ENCODE data around the gene H6PD.

H6PD gene

DNA sequence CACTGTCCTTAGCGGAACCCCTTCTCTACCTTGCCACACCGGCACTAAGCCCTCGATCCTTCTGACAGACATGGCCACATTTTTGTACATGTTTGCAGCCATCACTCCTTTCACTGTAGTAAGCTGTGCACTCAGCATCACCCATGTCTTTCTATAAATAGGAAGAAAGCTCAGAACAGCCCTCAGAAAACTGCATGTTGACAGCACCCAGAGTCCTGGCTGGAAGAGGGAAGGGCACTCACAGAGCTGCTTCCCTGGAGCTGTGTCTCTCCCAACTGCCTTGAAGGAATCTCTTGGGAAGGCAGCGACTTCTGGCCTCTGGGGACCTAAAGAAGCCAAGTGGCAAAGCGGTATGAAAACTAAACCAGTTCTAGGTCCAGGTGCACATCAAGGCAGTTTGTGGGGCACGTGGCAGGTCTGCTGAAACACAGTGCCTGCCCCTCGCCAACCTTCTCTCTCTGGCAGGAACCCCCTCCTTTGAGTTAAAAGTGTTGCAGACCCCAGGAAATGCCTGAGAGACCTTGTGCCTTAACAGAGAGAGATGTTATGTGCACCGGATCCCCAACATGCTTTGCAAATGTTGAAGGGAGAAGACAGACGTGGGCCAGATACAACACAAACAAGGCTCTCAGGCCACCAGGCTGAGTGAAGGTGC, 41.9 kb upstream of the H6PD start:
- Histone ChIP-seq H3K36me3 (no peaks in the 10 kb centered on the region), H3K4me1 (ENCODE audit: control insufficient read depth in 1 of 2, insufficient read depth in 1 of 2, low read depth in 1 of 2, low read length in 1 of 2) (peaks cover 11 to 12% of the 10 kb centered on the region in 2 experiments), H3K9me3 (no peaks in the 10 kb centered on the region), H3K27ac (no peak overlapping the region), H3K27me3 (peaks cover 18% of the 10 kb centered on the region), H3K4me3 (ENCODE audit: low read depth in 1 of 2, low read length in 1 of 2) (no peak overlapping the region)
- TF ChIP-seq, protein P1, sequence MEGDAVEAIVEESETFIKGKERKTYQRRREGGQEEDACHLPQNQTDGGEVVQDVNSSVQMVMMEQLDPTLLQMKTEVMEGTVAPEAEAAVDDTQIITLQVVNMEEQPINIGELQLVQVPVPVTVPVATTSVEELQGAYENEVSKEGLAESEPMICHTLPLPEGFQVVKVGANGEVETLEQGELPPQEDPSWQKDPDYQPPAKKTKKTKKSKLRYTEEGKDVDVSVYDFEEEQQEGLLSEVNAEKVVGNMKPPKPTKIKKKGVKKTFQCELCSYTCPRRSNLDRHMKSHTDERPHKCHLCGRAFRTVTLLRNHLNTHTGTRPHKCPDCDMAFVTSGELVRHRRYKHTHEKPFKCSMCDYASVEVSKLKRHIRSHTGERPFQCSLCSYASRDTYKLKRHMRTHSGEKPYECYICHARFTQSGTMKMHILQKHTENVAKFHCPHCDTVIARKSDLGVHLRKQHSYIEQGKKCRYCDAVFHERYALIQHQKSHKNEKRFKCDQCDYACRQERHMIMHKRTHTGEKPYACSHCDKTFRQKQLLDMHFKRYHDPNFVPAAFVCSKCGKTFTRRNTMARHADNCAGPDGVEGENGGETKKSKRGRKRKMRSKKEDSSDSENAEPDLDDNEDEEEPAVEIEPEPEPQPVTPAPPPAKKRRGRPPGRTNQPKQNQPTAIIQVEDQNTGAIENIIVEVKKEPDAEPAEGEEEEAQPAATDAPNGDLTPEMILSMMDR (IDR thresholded peaks at IDR 0.05): no peak

GRCh38 chr1:9193233-9193625, 41.3 kb upstream of the H6PD start:
- TF ChIP-seq, protein P1 (IDR thresholded peaks at IDR 0.05): no peak

DNA sequence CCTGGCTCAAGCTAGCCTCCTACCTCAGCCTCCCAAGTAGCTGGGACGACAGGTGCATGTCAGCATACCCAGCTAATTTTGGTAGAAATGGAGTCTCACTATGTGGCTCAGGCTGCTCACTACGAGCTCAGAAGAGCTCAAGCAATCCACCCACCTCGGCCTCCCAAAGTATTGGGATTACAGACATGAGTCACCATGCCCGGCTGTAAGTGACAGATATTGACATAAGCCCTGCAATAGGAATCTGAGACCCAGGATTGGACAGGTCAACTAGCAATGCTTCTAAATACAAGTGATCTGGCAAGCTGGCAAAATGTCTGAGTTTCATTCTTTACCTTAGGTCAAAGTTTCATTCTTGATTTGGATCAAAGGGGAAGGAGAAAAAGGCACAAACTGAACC, 40.5 kb upstream of the H6PD start:
- TF ChIP-seq, protein P1 (IDR thresholded peaks at IDR 0.05): no peak
- Histone ChIP-seq H3K27me3 (peaks cover 32% of the 10 kb centered on the region), H3K4me3 (ENCODE audit: low read depth in 1 of 2, low read length in 1 of 2) (no peak overlapping the region), H3K27ac (no peak overlapping the region), H3K4me1 (ENCODE audit: control insufficient read depth in 1 of 2, insufficient read depth in 1 of 2, low read depth in 1 of 2, low read length in 1 of 2) (peaks cover 17 to 23% of the 10 kb centered on the region in 2 experiments), H3K36me3 (no peaks in the 10 kb centered on the region), H3K9me3 (no peaks in the 10 kb centered on the region)

More at GRCh38 chr1:9193233-9193625, 41.3 kb upstream of the H6PD start:
- Histone ChIP-seq H3K36me3 (no peaks in the 10 kb centered on the region), H3K27me3 (peaks cover 24% of the 10 kb centered on the region), H3K4me1 (ENCODE audit: control insufficient read depth in 1 of 2, insufficient read depth in 1 of 2, low read depth in 1 of 2, low read length in 1 of 2) (peaks cover 12 to 16% of the 10 kb centered on the region in 2 experiments), H3K27ac (no peak overlapping the region), H3K9me3 (no peaks in the 10 kb centered on the region), H3K4me3 (ENCODE audit: low read depth in 1 of 2, low read length in 1 of 2) (no peak overlapping the region)

DNA sequence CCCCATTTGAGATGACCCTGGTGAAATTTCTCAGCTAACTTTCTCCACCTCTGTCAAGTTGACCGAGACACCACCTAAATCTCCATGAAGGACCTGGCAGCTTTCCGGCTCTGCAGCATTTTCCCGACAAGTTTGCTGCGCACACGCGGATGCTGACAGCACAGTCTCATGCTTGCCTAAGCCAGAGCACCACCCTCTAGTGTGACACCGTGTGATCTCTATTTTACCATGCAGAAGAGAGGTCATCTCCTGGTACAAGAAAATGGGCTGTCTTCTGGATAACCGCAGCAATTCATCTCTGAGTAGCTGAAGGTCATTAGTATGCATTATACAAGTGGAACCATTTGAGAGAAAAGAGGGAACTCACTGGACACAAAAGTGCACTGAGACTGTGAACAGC, 38.9 kb upstream of the H6PD start:
- no peak overlapping the region for H3K27ac ChIP-seq
- H3K4me1 ChIP-seq (ENCODE audit: control insufficient read depth in 1 of 2, insufficient read depth in 1 of 2, low read depth in 1 of 2, low read length in 1 of 2): peaks cover 17 to 23% of the 10 kb centered on the region in 2 experiments

GRCh38 chr1:9196129-9197040, 38.2 kb upstream of the H6PD start:
- H3K27ac ChIP-seq: no peak overlapping the region
- TF ChIP-seq, protein P1 (IDR thresholded peaks at IDR 0.05): peak; percentile 62
- H3K4me1 ChIP-seq (ENCODE audit: control insufficient read depth in 1 of 2, insufficient read depth in 1 of 2, low read depth in 1 of 2, low read length in 1 of 2): peaks cover 21 to 29% of the 10 kb centered on the region in 2 experiments
- H3K4me3 ChIP-seq (ENCODE audit: low read depth in 1 of 2, low read length in 1 of 2): peak overlapping the region; percentile 12 to 34
- peaks cover 55% of the 10 kb centered on the region for H3K27me3 ChIP-seq
- H3K36me3 ChIP-seq: no peaks in the 10 kb centered on the region
- no peaks in the 10 kb centered on the region for H3K9me3 ChIP-seq

More for the DNA sequence above, 38.9 kb upstream of the H6PD start:
- Histone ChIP-seq H3K27me3 (peaks cover 48% of the 10 kb centered on the region), H3K36me3 (no peaks in the 10 kb centered on the region), H3K9me3 (no peaks in the 10 kb centered on the region), H3K4me3 (ENCODE audit: low read depth in 1 of 2, low read length in 1 of 2) (no peak overlapping the region)
- TF ChIP-seq, protein P1 (IDR thresholded peaks at IDR 0.05): no peak
